CD4-positive, alpha-beta T cell treated with Interleukin-4 for 4 hours (primary cell): Measurements from ENCODE around the gene VEPH1.

ENCODE experiments used
- DNase-seq: peaks from one replicate; pipeline ENCODE4 v3.0.0-alpha.2; 2020

VEPH1 gene

DNA sequence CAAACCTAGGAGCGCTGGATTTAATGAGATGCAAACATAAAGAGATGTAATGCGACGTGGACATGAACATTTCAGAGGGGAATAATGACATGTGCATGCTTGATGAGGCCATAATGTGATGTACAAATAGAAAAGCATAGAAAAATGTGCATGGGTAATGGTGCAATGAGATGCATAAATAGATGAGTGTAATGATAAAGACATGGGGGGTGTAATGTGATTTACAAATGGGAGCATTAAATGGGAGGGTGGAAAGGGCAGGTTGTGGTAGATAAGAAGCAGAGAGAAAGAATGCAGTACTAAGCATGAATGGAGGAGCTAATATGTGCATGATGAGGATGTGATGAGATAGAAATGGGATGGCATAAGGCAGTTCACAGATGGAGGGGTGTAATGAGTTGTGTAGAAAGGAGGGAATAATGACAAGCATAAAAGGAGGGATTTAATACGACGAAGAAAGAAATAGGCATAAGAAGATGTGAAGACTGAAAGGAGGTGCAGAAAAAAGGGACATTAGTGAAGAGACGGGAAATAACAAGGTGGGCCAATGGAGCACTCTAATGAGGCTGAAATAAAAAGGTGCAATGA lies 205.8 kb downstream of the VEPH1 start:
- DNase-seq: no peak

- DNase-seq: no peak
Observed at GRCh38 chr3:157294953-157295352, 208.3 kb downstream of the VEPH1 start.

DNA sequence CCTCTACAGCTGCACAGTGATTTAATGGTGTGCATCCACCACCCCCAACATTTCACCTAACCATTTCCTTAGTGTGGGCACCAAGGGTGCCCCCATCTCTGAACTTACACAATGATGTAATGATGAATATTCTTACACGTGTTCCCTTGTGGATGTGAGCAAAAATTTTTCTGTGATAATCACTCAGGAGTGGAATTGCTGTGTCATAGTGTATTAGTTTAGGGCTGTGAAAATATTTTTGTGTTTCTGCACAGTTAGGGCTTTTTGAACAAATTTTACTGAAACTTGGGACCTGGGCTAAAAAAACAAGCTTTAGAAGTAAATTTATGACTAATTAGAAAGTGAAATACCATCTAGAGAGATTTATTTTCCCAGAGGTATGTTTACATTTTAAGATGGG lies 208.7 kb downstream of the VEPH1 start:
- DNase-seq: no peak

DNA sequence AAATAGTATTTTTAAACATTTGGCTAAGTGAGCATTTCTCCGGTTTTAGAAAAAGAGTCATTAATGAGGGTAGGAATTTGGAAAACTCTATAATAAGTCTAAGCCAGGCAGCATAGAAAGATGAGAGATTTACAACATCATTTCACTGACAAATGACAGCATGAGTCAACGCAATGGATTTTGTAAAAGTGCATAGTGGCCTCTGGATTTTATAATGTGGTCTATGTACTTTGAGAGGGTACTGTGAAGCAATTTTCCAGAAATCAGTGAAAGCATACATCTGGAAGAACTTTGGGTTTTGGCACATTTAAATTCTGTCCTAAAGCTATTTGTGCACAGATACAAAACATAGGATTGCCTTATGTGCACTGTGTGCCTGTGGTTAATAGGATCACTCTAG lies 212.4 kb downstream of the VEPH1 start:
- no peak for DNase-seq

GRCh38 chr3:157285966-157286365 lies 217.2 kb downstream of the VEPH1 start:
- no peak for DNase-seq

GRCh38 chr3:157285141-157285540 lies 218.1 kb downstream of the VEPH1 start:
- no peak for DNase-seq

- DNase-seq: no peak
Observed at GRCh38 chr3:157284688-157285087, 218.5 kb downstream of the VEPH1 start.

GRCh38 chr3:157282261-157283191 lies 220.7 kb downstream of the VEPH1 start:
- no peak for DNase-seq

DNA sequence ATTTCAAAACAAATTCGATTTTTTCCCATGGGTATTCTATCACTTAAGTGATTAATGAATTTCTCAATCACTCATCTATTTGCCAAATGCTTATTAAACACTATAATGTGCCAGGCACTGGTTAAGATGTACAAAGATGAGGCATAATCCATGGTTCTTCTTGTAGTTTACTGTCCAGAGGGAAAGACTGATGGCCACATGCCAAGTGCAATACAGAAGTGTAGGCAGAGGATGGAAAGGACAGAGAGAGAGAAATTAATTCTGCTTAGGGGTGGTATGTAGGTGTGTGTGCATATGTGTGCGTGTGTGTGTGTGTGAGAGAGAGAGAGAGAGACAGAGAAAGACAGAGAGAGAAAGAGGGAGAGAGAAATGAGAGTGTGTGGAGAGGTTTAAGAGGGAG lies 222.4 kb downstream of the VEPH1 start:
- DNase-seq: no peak

DNA sequence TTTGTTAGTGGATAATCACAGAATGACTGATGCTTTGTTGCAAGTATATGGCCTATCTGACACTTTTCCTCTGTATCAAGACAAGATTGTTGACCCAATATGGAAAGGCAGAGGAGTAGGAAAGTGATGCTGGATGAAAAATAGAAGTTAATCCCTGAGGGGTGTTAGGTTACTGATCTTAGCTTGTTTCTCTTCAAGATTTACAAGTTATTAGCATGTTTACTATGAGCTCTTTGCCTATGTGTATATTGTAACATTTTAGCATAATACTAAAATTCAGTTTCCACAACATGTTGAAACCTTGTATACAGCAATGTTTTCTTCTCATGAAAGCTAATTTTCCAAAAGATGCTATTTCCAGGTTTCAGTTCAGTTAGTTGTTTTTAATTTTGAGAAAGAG lies 222.9 kb downstream of the VEPH1 start:
- no peak for DNase-seq

GRCh38 chr3:157279237-157279636 lies 224.0 kb downstream of the VEPH1 start:
- DNase-seq: no peak

- DNase-seq: no peak
Observed at GRCh38 chr3:157276801-157277200, 226.4 kb downstream of the VEPH1 start.

DNA sequence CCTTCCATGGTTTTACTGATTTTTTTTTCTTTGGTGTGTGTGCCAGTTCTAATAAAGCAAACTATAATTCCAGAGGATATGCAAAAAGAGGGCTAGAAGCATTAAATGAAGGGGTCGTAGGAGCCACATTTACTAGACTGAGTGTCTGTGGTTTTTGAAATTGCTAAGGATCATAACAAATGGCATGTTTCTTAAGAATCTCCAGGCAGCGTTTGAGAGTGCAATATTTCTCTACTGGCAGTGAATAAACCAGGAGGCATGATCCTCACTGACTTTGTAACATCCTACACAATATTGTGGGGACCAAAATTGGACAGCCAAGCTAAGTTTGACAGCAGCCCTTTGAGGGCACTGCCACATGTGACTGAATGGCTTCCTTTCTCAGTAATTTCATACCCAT lies 227.4 kb downstream of the VEPH1 start:
- no peak for DNase-seq

DNA sequence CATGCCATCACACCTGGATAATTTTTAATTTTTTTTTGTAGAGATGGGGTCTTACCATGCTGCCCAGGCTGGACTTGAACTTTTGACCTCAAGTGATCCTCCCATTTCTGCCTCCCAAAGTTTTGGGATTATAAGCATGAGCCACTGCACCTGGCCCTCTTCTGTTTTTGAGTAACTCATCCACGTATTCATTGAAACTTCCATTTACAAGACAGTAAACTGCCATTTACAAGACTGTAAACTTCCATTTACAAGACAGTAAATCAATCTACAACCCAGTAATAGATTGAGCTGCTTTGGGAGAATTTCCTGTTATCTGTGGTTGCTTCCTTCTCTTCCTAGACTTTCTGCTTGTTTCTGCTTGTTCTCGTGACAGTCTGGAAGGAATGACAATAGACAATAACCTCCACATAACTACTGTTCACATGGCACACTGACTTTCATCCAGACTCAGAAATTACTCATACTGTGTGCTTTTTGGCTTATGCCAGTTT lies 228.5 kb downstream of the VEPH1 start:
- DNase-seq: no peak

DNA sequence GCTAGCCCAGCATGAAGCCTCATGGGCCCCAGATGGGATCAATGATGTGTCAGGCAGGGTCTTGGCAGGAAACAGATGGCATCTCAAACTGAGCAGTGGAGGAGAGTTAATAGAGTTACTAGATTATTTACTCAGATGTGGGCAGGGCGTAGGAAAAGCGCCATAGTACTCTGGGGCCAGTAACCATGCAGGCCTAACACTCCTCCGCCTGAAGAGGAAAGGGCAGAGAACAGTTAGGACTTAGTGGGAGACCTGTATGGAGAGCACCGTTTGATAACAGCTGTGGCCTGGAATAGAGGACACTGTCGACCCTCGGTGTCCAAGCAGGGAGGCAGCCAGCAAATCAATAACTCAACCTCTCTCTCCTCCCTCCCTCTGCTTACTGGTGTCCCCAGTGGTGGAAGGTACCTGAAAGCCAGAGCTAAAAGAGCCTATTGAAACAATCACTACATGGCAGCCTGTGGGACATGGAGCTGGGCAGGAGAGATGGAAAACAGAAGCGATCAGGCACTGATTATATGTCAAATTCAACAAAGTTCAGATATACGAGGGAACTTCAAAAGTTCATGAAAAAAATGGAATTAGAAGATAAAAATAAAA lies 231.8 kb downstream of the VEPH1 start:
- DNase-seq: no peak

GRCh38 chr3:157268026-157268425 lies 235.2 kb downstream of the VEPH1 start:
- DNase-seq: no peak

DNA sequence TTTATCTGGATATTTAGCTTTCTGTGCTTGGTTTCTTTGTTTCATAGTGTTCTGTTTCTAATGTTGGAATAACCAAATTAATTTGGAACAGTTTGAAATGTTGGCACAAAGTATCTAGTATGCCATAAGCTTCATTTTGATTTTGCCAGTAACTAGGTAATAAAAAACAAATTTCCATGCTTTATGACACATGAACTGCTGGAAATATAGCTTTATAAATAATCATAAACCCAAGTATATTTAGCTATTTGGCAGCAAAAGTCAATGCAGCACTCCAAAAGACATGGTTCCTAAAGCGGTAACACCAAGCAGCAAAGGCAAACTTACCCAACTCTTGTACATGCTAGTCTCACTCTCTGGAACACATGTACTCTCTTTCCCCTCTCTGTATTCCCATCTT lies 237.3 kb downstream of the VEPH1 start:
- DNase-seq: no peak

- DNase-seq: no peak
Observed at GRCh38 chr3:157263027-157263426, 240.2 kb downstream of the VEPH1 start.

DNA sequence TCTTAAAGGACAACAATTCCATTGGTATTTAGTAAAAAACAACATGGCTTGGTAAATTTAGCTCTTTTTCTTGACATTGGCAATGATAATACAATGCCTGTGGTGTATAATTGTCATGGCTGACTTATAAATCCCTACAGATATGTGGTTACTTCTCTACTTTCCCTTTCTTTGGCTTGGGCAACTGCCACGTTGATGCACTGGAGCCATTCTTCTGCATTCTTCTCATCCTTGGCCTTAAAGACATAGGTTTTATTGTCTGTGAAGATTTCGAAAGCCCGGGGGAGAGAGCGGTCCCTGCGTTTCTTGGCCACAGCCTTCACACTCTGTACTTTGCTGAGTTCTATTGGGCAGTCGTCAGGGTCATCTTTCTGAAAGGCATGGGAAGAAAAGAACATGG lies 242.2 kb downstream of the VEPH1 start:
- no peak for DNase-seq

DNA sequence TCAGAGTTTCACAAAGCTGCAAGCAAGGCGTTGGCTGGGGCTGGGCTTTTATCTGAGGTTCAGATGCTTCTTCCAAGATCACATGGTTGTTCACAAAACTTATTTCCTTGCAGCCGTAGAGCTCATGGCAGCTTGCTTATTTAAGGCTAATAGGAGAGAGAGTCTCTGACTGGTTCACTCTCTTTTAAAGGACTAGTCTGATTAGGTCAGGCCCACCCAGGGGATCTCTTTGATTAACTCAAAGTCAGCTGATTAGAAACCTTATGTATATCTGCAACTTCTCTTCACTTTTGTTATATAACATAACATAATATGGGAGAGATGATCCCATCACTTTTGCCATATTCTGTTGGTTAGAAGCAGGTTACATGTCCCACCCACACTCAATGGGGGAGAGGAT lies 243.4 kb downstream of the VEPH1 start:
- DNase-seq: no peak

GRCh38 chr3:157257101-157257500 lies 246.1 kb downstream of the VEPH1 start:
- no peak for DNase-seq

GRCh38 chr3:157255797-157256196 lies 247.4 kb downstream of the VEPH1 start:
- no peak for DNase-seq

- no peak for DNase-seq
Observed at GRCh38 chr3:157251685-157252084, 251.5 kb downstream of the VEPH1 start.

DNA sequence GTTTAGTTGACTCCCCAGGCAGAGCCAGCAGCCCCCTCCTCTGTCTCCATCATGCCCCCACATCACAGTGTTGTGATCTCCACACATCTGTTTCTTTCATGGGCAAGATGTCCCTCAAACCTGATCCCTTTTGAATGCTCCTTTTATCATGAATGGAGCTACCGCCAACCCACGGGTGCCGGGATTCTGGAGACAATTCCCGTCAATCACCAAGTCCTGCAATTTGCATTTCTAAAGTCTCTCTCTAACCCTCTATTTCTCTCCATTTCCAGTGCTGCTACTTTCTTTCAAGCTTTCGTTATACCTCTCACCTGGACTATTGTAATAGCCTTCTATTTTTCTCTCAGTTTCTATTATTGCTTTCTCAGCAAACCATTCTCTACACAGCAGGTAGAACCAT lies 253.6 kb downstream of the VEPH1 start:
- no peak for DNase-seq
